ENCODE measurements around the gene ZNF311. TPM values are rescaled to one million over a fixed set of nuclear protein-coding genes. Genes with fewer than 3 reads are reported as not detected.
A peak's percentile ranks its signal among the peaks of the same experiment; 100 is the strongest.

The ZNF311 gene
- total and polyA plus RNA-seq, 9 of the 15 experiments (the other 6 are each of a cell fraction or from before 2014, with no cell fraction given), result 5.1 to 10.0 (median 7.5) TPM

GRCh38 chr6:28982476-28983266 lies 22.4 kb downstream of the ZNF311 start (continued):
- TF ChIP-seq, protein P1, sequence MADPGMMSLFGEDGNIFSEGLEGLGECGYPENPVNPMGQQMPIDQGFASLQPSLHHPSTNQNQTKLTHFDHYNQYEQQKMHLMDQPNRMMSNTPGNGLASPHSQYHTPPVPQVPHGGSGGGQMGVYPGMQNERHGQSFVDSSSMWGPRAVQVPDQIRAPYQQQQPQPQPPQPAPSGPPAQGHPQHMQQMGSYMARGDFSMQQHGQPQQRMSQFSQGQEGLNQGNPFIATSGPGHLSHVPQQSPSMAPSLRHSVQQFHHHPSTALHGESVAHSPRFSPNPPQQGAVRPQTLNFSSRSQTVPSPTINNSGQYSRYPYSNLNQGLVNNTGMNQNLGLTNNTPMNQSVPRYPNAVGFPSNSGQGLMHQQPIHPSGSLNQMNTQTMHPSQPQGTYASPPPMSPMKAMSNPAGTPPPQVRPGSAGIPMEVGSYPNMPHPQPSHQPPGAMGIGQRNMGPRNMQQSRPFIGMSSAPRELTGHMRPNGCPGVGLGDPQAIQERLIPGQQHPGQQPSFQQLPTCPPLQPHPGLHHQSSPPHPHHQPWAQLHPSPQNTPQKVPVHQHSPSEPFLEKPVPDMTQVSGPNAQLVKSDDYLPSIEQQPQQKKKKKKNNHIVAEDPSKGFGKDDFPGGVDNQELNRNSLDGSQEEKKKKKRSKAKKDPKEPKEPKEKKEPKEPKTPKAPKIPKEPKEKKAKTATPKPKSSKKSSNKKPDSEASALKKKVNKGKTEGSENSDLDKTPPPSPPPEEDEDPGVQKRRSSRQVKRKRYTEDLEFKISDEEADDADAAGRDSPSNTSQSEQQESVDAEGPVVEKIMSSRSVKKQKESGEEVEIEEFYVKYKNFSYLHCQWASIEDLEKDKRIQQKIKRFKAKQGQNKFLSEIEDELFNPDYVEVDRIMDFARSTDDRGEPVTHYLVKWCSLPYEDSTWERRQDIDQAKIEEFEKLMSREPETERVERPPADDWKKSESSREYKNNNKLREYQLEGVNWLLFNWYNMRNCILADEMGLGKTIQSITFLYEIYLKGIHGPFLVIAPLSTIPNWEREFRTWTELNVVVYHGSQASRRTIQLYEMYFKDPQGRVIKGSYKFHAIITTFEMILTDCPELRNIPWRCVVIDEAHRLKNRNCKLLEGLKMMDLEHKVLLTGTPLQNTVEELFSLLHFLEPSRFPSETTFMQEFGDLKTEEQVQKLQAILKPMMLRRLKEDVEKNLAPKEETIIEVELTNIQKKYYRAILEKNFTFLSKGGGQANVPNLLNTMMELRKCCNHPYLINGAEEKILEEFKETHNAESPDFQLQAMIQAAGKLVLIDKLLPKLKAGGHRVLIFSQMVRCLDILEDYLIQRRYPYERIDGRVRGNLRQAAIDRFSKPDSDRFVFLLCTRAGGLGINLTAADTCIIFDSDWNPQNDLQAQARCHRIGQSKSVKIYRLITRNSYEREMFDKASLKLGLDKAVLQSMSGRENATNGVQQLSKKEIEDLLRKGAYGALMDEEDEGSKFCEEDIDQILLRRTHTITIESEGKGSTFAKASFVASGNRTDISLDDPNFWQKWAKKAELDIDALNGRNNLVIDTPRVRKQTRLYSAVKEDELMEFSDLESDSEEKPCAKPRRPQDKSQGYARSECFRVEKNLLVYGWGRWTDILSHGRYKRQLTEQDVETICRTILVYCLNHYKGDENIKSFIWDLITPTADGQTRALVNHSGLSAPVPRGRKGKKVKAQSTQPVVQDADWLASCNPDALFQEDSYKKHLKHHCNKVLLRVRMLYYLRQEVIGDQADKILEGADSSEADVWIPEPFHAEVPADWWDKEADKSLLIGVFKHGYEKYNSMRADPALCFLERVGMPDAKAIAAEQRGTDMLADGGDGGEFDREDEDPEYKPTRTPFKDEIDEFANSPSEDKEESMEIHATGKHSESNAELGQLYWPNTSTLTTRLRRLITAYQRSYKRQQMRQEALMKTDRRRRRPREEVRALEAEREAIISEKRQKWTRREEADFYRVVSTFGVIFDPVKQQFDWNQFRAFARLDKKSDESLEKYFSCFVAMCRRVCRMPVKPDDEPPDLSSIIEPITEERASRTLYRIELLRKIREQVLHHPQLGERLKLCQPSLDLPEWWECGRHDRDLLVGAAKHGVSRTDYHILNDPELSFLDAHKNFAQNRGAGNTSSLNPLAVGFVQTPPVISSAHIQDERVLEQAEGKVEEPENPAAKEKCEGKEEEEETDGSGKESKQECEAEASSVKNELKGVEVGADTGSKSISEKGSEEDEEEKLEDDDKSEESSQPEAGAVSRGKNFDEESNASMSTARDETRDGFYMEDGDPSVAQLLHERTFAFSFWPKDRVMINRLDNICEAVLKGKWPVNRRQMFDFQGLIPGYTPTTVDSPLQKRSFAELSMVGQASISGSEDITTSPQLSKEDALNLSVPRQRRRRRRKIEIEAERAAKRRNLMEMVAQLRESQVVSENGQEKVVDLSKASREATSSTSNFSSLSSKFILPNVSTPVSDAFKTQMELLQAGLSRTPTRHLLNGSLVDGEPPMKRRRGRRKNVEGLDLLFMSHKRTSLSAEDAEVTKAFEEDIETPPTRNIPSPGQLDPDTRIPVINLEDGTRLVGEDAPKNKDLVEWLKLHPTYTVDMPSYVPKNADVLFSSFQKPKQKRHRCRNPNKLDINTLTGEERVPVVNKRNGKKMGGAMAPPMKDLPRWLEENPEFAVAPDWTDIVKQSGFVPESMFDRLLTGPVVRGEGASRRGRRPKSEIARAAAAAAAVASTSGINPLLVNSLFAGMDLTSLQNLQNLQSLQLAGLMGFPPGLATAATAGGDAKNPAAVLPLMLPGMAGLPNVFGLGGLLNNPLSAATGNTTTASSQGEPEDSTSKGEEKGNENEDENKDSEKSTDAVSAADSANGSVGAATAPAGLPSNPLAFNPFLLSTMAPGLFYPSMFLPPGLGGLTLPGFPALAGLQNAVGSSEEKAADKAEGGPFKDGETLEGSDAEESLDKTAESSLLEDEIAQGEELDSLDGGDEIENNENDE (IDR thresholded peaks at IDR 0.05; ENCODE audit: low read depth, low read length), result no peak
- TF ChIP-seq MTF1 (CRISPR knock-in tag; IDR thresholded peaks at IDR 0.05; ENCODE audit: borderline replicate concordance) (no peak), ZFP36 (IDR thresholded peaks at IDR 0.05; ENCODE audit: low read depth, low read length, partially characterized antibody) (no peak), SETDB1 (IDR thresholded peaks at IDR 0.05; ENCODE audit: low read length) (no peak), ZNF217 (CRISPR knock-in tag; IDR thresholded peaks at IDR 0.05) (no peak), PTBP1 (IDR thresholded peaks at IDR 0.05; ENCODE audit: low read depth, low read length) (no peak), KLF16 (IDR thresholded peaks at IDR 0.05) (no peak), POLR2AphosphoS5 (IDR thresholded peaks at IDR 0.05; ENCODE audit: control insufficient read depth, insufficient read depth, low read depth, low read length) (peak; percentile 48; the same call in 1 of the 2 replicates), ZNF511 (CRISPR knock-in tag; IDR thresholded peaks at IDR 0.05) (no peak), ELF4 (CRISPR knock-in tag; IDR thresholded peaks at IDR 0.05) (no peak), MCM2 (IDR thresholded peaks at IDR 0.05; ENCODE audit: low read depth) (no peak), KLF1 (tag; IDR thresholded peaks at IDR 0.05) (no peak), HDAC2 (IDR thresholded peaks at IDR 0.05) (no peak), XRCC3 (IDR thresholded peaks at IDR 0.05) (no peak)
- TF ChIP-seq, protein P2, sequence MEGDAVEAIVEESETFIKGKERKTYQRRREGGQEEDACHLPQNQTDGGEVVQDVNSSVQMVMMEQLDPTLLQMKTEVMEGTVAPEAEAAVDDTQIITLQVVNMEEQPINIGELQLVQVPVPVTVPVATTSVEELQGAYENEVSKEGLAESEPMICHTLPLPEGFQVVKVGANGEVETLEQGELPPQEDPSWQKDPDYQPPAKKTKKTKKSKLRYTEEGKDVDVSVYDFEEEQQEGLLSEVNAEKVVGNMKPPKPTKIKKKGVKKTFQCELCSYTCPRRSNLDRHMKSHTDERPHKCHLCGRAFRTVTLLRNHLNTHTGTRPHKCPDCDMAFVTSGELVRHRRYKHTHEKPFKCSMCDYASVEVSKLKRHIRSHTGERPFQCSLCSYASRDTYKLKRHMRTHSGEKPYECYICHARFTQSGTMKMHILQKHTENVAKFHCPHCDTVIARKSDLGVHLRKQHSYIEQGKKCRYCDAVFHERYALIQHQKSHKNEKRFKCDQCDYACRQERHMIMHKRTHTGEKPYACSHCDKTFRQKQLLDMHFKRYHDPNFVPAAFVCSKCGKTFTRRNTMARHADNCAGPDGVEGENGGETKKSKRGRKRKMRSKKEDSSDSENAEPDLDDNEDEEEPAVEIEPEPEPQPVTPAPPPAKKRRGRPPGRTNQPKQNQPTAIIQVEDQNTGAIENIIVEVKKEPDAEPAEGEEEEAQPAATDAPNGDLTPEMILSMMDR (IDR thresholded peaks at IDR 0.05 in 2 of 3, conservative IDR thresholded peaks at IDR 0.05 in 1 of 3; ENCODE audit: insufficient read depth in 2 of 3, low read depth in 1 of 3, low read length in 3 of 3), result peak; percentile 16 to 32 (median 27); a peak in 3 of 6 replicates
